Measurements from ENCODE around the gene FUOM.

The FUOM gene

GRCh38 chr10:133357285-133358161 lies at the start of gene FUOM:
Gene FUOM (minus strand): TSS chr10:133358019. CDS start chr10:133358007, 12 bp downstream.
- DNase-seq, result no peak

- no peak for DNase-seq
These were observed 48.2 kb upstream of the FUOM start for GRCh38 chr10:133405844-133406527.

- no peak for DNase-seq
These were observed 47.5 kb upstream of the FUOM start for GRCh38 chr10:133405272-133405671.

- no peak for DNase-seq
These were observed 46.0 kb upstream of the FUOM start for GRCh38 chr10:133403784-133404183.

- DNase-seq, result no peak
These were observed 45.5 kb upstream of the FUOM start for GRCh38 chr10:133403359-133403758.

- DNase-seq, result no peak
These were observed 44.3 kb upstream of the FUOM start for GRCh38 chr10:133401981-133402725.

- DNase-seq, result no peak
These were observed 43.7 kb upstream of the FUOM start for GRCh38 chr10:133401500-133401899.

- no peak for DNase-seq
These were observed 43.0 kb upstream of the FUOM start for GRCh38 chr10:133400624-133401424.

- no peak for DNase-seq
These were observed 41.3 kb upstream of the FUOM start for GRCh38 chr10:133399123-133399601.

GRCh38 chr10:133397938-133398337 lies 40.1 kb upstream of the FUOM start:
- DNase-seq, result no peak

- no peak for DNase-seq
These were observed 38.3 kb upstream of the FUOM start for GRCh38 chr10:133396035-133396624.

- no peak for DNase-seq
These were observed 37.0 kb upstream of the FUOM start for GRCh38 chr10:133394801-133395221.

- peak; percentile 71 for DNase-seq
These were observed 36.3 kb upstream of the FUOM start, which contains the start of gene MTG1 for GRCh38 chr10:133394064-133394663. Gene MTG1 (plus strand): TSS chr10:133394157. CDS start chr10:133394221, 64 bp downstream.

GRCh38 chr10:133393401-133394063 lies 35.7 kb upstream of the FUOM start:
- no peak for DNase-seq

- no peak for DNase-seq
These were observed 34.1 kb upstream of the FUOM start for GRCh38 chr10:133391761-133392518.

GRCh38 chr10:133391249-133391635 lies 33.4 kb upstream of the FUOM start:
- DNase-seq, result no peak

GRCh38 chr10:133390597-133391248 lies 32.9 kb upstream of the FUOM start:
- DNase-seq, result no peak

GRCh38 chr10:133388973-133389818 lies 31.4 kb upstream of the FUOM start:
- DNase-seq, result no peak
